Esophagus squamous epithelium (tissue), 5 donors: ENCODE measurements around the gene TBC1D17. TPM values are rescaled to one million over a fixed set of nuclear protein-coding genes. Genes with fewer than 3 reads are reported as not detected.

Experiments used
- DNase-seq: peaks from one replicate; lab custom pipeline; 2025; lab: John Stamatoyannopoulos, UW
- H3K27ac ChIP-seq, 4 donors: fragments of 200-600 bp; sonication (generic); one replicate each; pipeline ENCODE4 v1.5.1; 2016 to 2019; ENCODE audit warnings: mild to moderate bottlenecking in 1 of 4
- H3K27me3 ChIP-seq, 4 donors: fragments of 200-600 bp; sonication (generic); 1 replicate in 3 of 4; 2 replicates in 1 of 4; pipeline versions ENCODE4 v1.5.1 to v1.6.0; 2017 to 2021; ENCODE audit warnings: antibody characterized with exemption in 1 of 4
- H3K36me3 ChIP-seq, 3 donors: fragments of 200-600 bp; sonication (generic); one replicate each; pipeline ENCODE4 v1.5.1; 2016 to 2019
- H3K4me1 ChIP-seq, 3 donors: fragments of 200-600 bp; sonication (generic); one replicate each; pipeline ENCODE4 v1.5.1; 2017 to 2019
- H3K4me3 ChIP-seq, 4 donors: fragments of 200-600 bp; sonication (generic); 1 replicate in 3 of 4; 2 replicates in 1 of 4; pipeline ENCODE4 v1.5.1; 2016 to 2019; ENCODE audit warnings: mild to moderate bottlenecking in 2 of 4, moderate library complexity in 1 of 4
- H3K9me3 ChIP-seq, 3 donors: fragments of 200-600 bp; sonication (generic); one replicate each; pipeline ENCODE4 v1.5.1; 2016 to 2019
- CTCF ChIP-seq, 6 experiments: fragments of 450-650 bp in 4 of 6; fragments of 200-600 bp in 2 of 6; sonication (generic) in 2 of 6; IDR thresholded peaks; one replicate each; pipeline ENCODE4 v1.5.1; 2016 to 2019; ENCODE audit warnings: antibody characterized with exemption in 6 of 6, mild to moderate bottlenecking in 4 of 6, moderate library complexity in 4 of 6
- POLR2A ChIP-seq, 4 donors: fragments of 450-650 bp; IDR thresholded peaks; one replicate each; pipeline ENCODE4 v1.6.1; 2017; ENCODE audit warnings: antibody characterized with exemption in 4 of 4, mild to moderate bottlenecking in 4 of 4, moderate library complexity in 3 of 4
- WGBS, 2 donors: methylation state at CpG; one replicate each; pipeline ENCODE4 v1.1.5; 2018; 5-methylcytosine and 5-hydroxymethylcytosine counted together
- intact Hi-C: fragments of 100-400 bp; cut with DNase I; formaldehyde crosslinking; loops from one replicate; pipeline ENCODE4 v1.15.0; 2022
- total RNA-seq, 4 donors: library from RNA; depleted of rRNA; stranded (reverse); fragments of >200 nt; gene quantifications; one replicate each; pipeline ENCODE4 v1.1.0, GENCODE V29; 2016
- donor health status: DM: yes; HTN: yes; CAD: no.

Gene TBC1D17
- total RNA-seq, 4 donors from 2014 or later = 6.7 to 25.9 (median 16.9) TPM

GRCh38 chr19:49906879-49907564 lies 29.5 kb downstream of the TBC1D17 start:
- H3K4me1 ChIP-seq = peaks cover 3 to 12% (median 11%) of the 10 kb centered on the region in 3 donors
- H3K9me3 ChIP-seq = no peaks in the 10 kb centered on the region
- no peak for DNase-seq
- intact Hi-C loops = no loop called here
- no peaks in the 10 kb centered on the region for H3K27me3 ChIP-seq
- H3K36me3 ChIP-seq = peaks cover 18 to 48% (median 24%) of the 10 kb centered on the region in 3 donors
- 82 to 86% methylated on average over 12 to 15 of the region's 16 CpGs for WGBS, 2 donors
- H3K4me3 ChIP-seq = no peak overlapping the region
- no peak overlapping the region for H3K27ac ChIP-seq
- no peak for TF ChIP-seq CTCF (IDR thresholded peaks at IDR 0.05)
- TF ChIP-seq POLR2A (IDR thresholded peaks at IDR 0.05) = no peak

GRCh38 chr19:49907745-49908446 lies 30.4 kb downstream of the TBC1D17 start:
- Histone ChIP-seq H3K9me3 (no peaks in the 10 kb centered on the region), H3K27me3 (no peaks in the 10 kb centered on the region), H3K4me3 (no peak overlapping the region), H3K27ac (no peak overlapping the region), H3K4me1 (peaks cover 3 to 13% (median 12%) of the 10 kb centered on the region in 3 donors), H3K36me3 (peaks cover 18 to 56% (median 24%) of the 10 kb centered on the region in 3 donors)
- 85 to 93% methylated on average over 11 to 14 of the region's 23 CpGs for WGBS, 2 donors
- DNase-seq = no peak
- intact Hi-C loops = no loop called here
- no peak for TF ChIP-seq CTCF (IDR thresholded peaks at IDR 0.05)
- TF ChIP-seq POLR2A (IDR thresholded peaks at IDR 0.05) = no peak

GRCh38 chr19:49908480-49909420 lies 31.2 kb downstream of the TBC1D17 start:
- no peaks in the 10 kb centered on the region for H3K9me3 ChIP-seq
- no peak overlapping the region for H3K4me3 ChIP-seq
- no peak overlapping the region for H3K27ac ChIP-seq
- no peak for DNase-seq
- H3K4me1 ChIP-seq = peaks cover 3 to 15% (median 12%) of the 10 kb centered on the region in 3 donors
- H3K27me3 ChIP-seq = no peaks in the 10 kb centered on the region
- peaks cover 18 to 65% (median 24%) of the 10 kb centered on the region in 3 donors for H3K36me3 ChIP-seq
- TF ChIP-seq POLR2A (IDR thresholded peaks at IDR 0.05) (no peak), CTCF (IDR thresholded peaks at IDR 0.05) (no peak)
- 93 to 97% methylated on average over 5 to 22 of the region's 37 CpGs for WGBS, 2 donors
- intact Hi-C loops = no loop called here

GRCh38 chr19:49910179-49910578 lies 32.7 kb downstream of the TBC1D17 start:
- H3K27ac ChIP-seq = no peak overlapping the region
- H3K9me3 ChIP-seq = no peaks in the 10 kb centered on the region
- DNase-seq = no peak
- TF ChIP-seq POLR2A (IDR thresholded peaks at IDR 0.05) (no peak), CTCF (IDR thresholded peaks at IDR 0.05) (no peak)
- no peaks in the 10 kb centered on the region for H3K27me3 ChIP-seq
- 84% methylated on average over 3 of the region's 5 CpGs; no CpG with 5 or more reads in 1 of the 2 donors for WGBS, 2 donors
- H3K36me3 ChIP-seq = peaks cover 18 to 78% (median 24%) of the 10 kb centered on the region in 3 donors
- H3K4me1 ChIP-seq = peaks cover 3 to 15% (median 12%) of the 10 kb centered on the region in 3 donors
- intact Hi-C loops = no loop called here
- no peak overlapping the region for H3K4me3 ChIP-seq
